Activated CD4-positive, alpha-beta T cell treated with anti-CD3 and anti-CD28 coated beads, Interleukin-2, amount 10 ng/mL, durations not matched to agents 24 days and 14 days (primary cell): ENCODE measurements around the gene SLC34A1. TPM values are rescaled to one million over a fixed set of nuclear protein-coding genes. Genes with fewer than 3 reads are reported as not detected.
"Not testable (repeated sequence)": the region's sequence is repeated elsewhere in the genome, so short reads cannot be mapped to it uniquely, and the experiment has no call there.

ENCODE experiments used
- DNase-seq: peaks from one replicate; pipeline ENCODE4 v3.0.0; 2022
- H3K27ac Mint-ChIP-seq: one replicate; pipeline ENCODE4 v1.8.0; 2022; ENCODE audit warnings: mild to moderate bottlenecking, mixed read lengths
- H3K27me3 Mint-ChIP-seq: one replicate; pipeline ENCODE4 v1.8.0; 2022; ENCODE audit warnings: mixed read lengths
- H3K36me3 Mint-ChIP-seq: one replicate; pipeline ENCODE4 v1.8.0; 2022; ENCODE audit warnings: low read depth, mild to moderate bottlenecking, mixed read lengths
- H3K4me1 Mint-ChIP-seq: one replicate; pipeline ENCODE4 v1.8.0; 2021; ENCODE audit warnings: mixed read lengths
- H3K4me3 Mint-ChIP-seq: one replicate; pipeline ENCODE4 v1.8.0; 2022; ENCODE audit warnings: mild to moderate bottlenecking, moderate library complexity, mixed read lengths
- H3K9me3 Mint-ChIP-seq: one replicate; pipeline ENCODE4 v1.8.0; 2021; ENCODE audit warnings: mixed read lengths
- intact Hi-C: fragments of 100-400 bp; cut with micrococcal nuclease; formaldehyde crosslinking; loops from one replicate; pipeline ENCODE4 v1.15.1; 2023
- total RNA-seq: library from RNA; stranded (reverse); gene quantifications from 2 replicates; pipeline ENCODE4 v1.2.3, GENCODE V29; 2022

Gene SLC34A1
- total RNA-seq, 1 donor from 2014 or later: not detected

DNA sequence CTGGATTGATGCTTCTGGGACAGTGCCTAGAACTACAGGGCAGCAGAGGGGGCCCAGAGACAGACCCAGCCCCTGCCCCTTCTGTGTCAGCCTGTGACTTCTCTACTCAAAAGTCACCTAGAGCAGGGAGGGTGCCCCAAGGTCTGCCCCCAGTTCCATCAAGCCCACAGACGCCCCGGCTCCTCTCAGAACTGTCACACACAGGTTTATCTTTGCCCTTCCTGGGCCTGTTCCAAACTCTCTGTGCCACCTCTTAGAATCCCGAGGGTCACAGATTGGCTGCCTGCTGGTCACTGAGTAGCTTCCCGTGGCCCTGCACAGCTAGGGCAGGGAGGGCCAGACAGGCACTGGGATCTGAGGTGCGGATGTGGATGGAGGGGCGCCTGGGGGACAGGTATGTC, 24.8 kb upstream of the SLC34A1 start:
- Mint-ChIP-seq H3K9me3 (peaks cover 3% of the 10 kb centered on the region), H3K36me3 (peaks cover 8% of the 10 kb centered on the region), H3K27ac (no peak overlapping the region), H3K4me1 (peaks cover 75% of the 10 kb centered on the region), H3K27me3 (no peaks in the 10 kb centered on the region), H3K4me3 (peak overlapping the region; percentile 84)
- no peak for DNase-seq
- intact Hi-C loops: loop anchor here (10.0 kb wide), 1 partner anchor 825 kb away; the partner anchor contains the start of gene RNF44

DNA sequence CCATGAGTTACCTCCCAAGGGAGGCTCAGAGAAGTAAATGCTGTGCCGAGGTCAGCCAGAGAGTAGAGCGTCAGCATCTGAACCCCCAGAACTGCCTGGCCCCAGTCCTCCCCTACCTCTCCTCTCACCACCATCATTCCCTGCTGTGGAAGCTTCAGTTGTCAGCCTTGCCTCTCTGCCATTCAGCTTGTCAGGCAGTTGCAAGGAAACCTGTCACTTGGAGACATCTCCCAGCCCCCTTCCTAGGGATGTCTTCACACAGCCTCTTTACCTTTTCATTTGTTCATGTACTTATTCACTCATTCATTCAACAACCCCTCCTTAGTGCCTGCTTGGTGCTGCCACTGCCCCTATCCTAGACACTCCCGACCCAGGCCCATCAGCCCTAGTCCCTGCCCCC, 24.4 kb upstream of the SLC34A1 start:
- intact Hi-C loops: loop anchor here (10.0 kb wide), 1 partner anchor 825 kb away; the partner anchor contains the start of gene RNF44
- Mint-ChIP-seq H3K4me3 (peak overlapping the region; percentile 84), H3K27me3 (no peaks in the 10 kb centered on the region), H3K27ac (no peak overlapping the region), H3K4me1 (peaks cover 75% of the 10 kb centered on the region), H3K9me3 (no peaks in the 10 kb centered on the region), H3K36me3 (peaks cover 10% of the 10 kb centered on the region)
- DNase-seq: no peak

DNA sequence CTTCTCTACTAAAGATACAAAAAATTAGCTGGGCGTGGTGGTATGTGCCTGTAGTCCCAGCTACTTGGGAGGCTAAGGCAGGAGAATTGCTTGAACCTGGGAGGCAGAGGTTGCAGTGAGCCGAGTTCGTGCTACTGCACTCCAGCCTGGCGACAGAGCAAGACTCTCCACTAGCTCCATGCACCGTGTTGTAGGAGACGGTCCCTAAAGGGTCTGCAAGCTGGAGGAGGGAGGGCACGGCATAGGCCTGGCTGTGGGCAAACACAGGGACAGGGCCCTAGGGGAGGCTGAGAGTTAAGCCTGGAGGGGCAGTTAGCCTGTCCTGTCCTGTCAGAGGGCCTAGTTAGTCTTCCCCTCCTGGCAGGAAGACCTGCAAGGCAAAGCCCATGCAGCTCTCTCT, 23.5 kb upstream of the SLC34A1 start:
- H3K4me3 Mint-ChIP-seq, H3K9me3 Mint-ChIP-seq, H3K27me3 Mint-ChIP-seq, DNase-seq, H3K27ac Mint-ChIP-seq, intact Hi-C loops: not testable (repeated sequence)
- H3K4me1 Mint-ChIP-seq: peaks cover 74% of the 10 kb centered on the region
- H3K36me3 Mint-ChIP-seq: peaks cover 12% of the 10 kb centered on the region

DNA sequence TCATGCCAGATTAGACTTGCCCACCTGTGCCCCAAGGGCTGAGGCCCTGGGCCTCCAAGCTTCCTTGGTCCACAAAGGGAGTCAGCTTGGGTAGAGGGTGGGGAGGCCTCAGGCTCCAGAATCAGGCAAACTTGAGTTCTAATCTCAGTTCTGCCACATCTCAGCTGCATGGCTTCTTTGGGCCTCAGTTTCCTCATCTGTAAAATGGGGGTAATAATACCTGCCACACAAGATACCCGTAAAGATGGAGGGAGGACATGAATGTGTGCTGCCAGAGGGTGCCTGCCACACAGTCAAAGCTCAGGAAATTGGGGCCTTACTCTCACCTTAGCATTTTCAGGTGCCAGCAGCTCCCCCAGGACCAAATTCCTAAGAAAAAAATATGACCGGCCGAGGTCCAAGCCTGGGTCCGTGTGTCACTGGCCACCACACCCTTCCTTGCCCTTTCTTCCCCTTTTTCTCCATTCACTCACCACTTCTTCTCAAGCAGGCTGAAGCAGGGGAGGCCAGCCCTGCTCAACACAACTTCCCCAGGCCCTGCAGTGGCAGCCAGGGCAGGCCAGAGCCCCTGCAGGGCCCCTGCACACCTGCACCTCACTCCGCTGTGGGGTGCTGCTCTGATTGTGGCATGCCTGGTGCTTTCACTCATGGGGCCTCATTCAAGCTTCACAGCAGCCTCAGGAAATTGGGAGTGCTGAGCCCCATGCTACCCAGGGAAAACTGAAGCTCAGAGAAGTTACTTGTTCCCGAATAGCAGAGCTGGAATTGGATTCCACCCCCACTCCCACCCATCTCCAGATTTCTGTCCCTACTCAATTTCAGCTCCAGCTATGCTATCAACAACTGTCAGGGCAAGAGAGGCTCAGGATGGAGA, 22.6 kb upstream of the SLC34A1 start:
- peak overlapping the region; percentile 72 for H3K27ac Mint-ChIP-seq
- no peak for DNase-seq
- H3K4me3 Mint-ChIP-seq: peak overlapping the region; percentile 81
- H3K9me3 Mint-ChIP-seq: no peaks in the 10 kb centered on the region
- intact Hi-C loops: no loop called here
- no peaks in the 10 kb centered on the region for H3K27me3 Mint-ChIP-seq
- peaks cover 70% of the 10 kb centered on the region for H3K4me1 Mint-ChIP-seq
- peaks cover 16% of the 10 kb centered on the region for H3K36me3 Mint-ChIP-seq

DNA sequence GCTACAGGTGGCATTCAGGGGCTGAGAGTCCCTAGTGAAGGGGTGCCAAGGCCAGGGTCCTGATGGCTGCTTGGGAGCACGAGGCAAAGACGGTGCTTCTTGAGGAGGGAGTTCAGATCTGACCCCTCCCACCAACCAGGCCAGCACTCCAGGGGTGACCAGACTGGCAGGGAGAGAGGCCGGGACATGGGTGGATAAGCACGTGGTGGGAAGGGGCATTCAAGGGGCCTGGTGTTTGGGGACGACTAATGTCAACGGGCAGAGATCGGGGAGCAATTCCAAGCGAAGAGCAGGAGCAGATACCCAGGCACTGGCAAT, 22.0 kb upstream of the SLC34A1 start:
- no peak for DNase-seq
- Mint-ChIP-seq H3K36me3 (peaks cover 17% of the 10 kb centered on the region), H3K4me3 (peak overlapping the region; percentile 81), H3K27me3 (no peaks in the 10 kb centered on the region), H3K27ac (peak overlapping the region; percentile 72), H3K4me1 (peaks cover 64% of the 10 kb centered on the region), H3K9me3 (no peaks in the 10 kb centered on the region)
- intact Hi-C loops: no loop called here

DNA sequence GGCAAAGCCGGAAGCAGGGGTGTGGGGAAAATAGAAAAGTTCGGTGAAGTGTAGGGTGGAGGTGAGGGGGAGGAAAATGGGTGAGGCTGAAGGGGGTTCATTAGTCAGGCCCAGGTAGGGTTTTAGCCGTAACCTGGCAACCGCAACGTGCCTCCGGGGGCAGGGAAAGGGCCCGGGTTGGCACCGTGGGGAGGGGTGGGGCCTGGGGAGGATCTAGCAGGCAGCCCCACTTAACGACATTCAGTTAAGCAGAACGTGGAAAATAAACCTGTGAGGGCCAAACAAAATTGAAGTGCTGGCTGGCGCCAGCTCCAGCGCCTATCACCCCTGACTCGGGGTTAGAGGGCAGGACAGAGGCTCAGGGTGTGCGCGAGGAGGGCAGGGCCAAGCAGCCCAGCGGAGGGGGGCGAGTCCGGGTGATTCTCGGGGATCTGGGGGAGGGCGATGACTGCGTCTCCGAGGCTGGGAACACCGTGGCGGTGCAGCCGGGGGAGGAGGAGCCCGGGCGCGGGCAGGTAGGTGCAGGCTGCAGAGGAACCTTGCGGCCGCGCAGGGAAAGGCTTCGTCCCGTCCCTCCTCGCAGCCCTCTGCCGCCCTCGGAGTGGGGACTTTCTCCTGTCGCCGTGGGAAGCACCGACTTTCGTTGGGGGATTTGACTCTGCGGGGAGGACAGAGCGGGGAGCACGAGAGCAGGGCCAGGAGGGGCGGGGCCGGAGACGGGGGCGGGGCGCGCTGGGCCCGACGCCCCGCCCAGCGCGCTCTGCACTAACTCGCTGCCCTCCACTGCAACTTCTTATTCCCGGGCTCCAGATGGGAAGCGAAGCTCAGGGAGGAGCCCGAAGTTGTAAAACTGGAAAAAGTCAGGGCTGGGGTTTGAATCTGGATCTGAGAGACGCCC, 21.4 kb upstream of the SLC34A1 start:
- peak; percentile 87 for DNase-seq
- Mint-ChIP-seq H3K27me3 (no peaks in the 10 kb centered on the region), H3K4me1 (peaks cover 59% of the 10 kb centered on the region), H3K36me3 (peaks cover 14% of the 10 kb centered on the region), H3K9me3 (no peaks in the 10 kb centered on the region), H3K27ac (peak overlapping the region; percentile 72), H3K4me3 (peak overlapping the region; percentile 81)
- intact Hi-C loops: loop anchor here (1.0 kb wide), 1 partner anchor 12 kb away; the partner anchor contains the start of gene LMAN2

DNA sequence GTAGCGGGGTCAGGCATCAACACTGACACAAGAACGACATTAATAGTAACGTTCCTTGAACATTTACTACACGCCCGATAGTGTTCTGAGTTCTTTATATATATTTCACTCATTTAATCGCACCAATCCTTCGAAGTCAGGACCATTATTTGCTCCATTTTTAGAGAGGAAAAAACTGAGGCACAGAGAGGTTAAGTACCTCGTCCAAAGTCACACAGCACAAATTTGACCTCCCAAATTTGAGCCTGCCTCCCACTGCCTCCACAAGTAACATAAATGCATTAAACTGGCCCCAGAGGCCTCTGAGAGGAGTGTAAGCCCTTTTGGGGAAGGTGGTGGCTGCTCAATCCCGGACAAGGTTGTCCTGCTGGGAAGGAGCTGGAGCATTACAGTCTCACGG, 20.7 kb upstream of the SLC34A1 start:
- H3K27me3 Mint-ChIP-seq: no peaks in the 10 kb centered on the region
- H3K4me3 Mint-ChIP-seq: peak overlapping the region; percentile 81
- no peaks in the 10 kb centered on the region for H3K9me3 Mint-ChIP-seq
- intact Hi-C loops: loop anchor here (1.0 kb wide), 1 partner anchor 12 kb away; the partner anchor contains the start of gene LMAN2
- no peak for DNase-seq
- peak overlapping the region; percentile 25 for H3K27ac Mint-ChIP-seq
- H3K36me3 Mint-ChIP-seq: peaks cover 21% of the 10 kb centered on the region
- H3K4me1 Mint-ChIP-seq: peaks cover 59% of the 10 kb centered on the region

DNA sequence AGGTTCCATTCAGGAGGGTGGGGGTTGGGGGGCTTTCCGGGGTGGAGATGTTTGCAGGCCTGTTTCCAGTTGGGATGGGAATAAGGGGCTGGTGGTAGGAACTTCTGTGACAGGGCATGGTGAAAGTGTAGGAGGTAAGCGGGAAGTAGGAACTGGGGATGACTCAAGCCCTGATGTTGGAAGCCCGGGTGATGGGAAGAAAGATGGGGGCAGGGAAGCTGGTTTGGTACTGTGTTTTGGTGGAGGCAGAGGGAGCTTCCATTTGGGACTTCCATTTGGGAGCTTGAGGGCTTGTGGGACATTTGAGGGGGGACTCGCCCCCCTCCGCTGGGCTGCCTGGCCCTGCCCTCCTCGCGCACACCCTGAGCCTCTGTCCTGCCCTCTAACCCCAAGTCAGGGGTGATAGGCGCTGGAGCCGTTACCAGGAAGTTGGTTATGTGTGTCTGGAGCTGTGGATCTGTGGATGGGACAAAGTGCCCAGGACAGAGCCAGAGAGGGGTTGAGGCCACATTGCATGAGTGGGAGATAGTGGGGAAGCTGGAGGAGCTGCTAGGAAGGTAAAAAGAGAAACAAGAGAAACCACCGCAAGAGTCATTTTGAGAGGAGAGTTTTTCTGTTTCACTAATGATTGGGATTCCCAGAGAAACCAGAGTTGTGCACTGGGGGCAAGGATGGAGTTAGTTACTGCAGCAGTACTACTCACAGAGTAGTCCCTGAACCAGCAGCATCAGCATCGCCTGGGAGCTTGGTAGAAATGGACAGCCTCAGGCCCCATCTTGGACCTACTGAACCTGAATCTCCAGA, 19.9 kb upstream of the SLC34A1 start:
- no peaks in the 10 kb centered on the region for H3K9me3 Mint-ChIP-seq
- H3K27me3 Mint-ChIP-seq: no peaks in the 10 kb centered on the region
- H3K36me3 Mint-ChIP-seq: peaks cover 29% of the 10 kb centered on the region
- no peak for DNase-seq
- H3K27ac Mint-ChIP-seq: peak overlapping the region; percentile 60
- H3K4me1 Mint-ChIP-seq: peaks cover 58% of the 10 kb centered on the region
- peak overlapping the region; percentile 81 for H3K4me3 Mint-ChIP-seq
- intact Hi-C loops: loop anchor here (1.0 to 2.0 kb wide), 3 partner anchors 8 to 62 kb away; partner anchors contain the start of gene GRK6

DNA sequence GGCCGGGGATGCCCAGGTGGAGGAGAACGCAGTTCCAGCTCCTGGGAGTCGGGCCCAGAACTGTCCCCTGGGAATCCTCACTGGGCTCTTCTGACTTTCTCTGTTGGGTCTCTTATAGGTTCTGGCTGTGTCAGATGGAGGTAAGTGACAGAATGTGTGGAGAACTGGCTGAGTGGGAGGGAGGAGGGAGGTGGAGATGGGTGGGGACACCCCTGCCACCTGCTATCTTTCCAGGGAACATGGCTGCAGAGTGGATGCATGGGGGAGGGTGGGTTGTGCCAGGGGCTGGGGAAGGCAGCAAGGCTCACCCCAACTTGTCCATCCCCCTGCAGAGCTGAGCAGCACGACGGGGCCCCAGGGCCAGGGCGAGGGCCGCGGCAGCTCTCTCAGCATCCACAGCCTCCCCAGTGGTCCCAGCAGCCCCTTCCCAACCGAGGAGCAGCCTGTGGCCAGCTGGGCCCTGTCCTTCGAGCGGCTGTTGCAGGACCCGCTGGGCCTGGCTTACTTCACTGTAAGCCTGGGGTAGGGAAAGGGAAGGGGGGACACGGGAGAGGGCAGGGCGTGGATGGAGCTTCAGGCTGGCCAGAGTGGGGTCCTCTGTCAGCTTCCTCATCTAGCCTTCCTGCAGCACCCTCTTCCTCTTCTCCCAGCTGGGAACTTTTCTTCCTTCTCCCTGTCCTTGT, 18.2 kb upstream of the SLC34A1 start:
- intact Hi-C loops: loop anchor here (2.0 kb wide), 2 partner anchors 23 to 61 kb away; partner anchors contain the start of gene GRK6
- no peaks in the 10 kb centered on the region for H3K9me3 Mint-ChIP-seq
- H3K4me1 Mint-ChIP-seq: peaks cover 51% of the 10 kb centered on the region
- peaks cover 31% of the 10 kb centered on the region for H3K36me3 Mint-ChIP-seq
- H3K27ac Mint-ChIP-seq: no peak overlapping the region
- H3K27me3 Mint-ChIP-seq: no peaks in the 10 kb centered on the region
- no peak overlapping the region for H3K4me3 Mint-ChIP-seq
- no peak for DNase-seq

DNA sequence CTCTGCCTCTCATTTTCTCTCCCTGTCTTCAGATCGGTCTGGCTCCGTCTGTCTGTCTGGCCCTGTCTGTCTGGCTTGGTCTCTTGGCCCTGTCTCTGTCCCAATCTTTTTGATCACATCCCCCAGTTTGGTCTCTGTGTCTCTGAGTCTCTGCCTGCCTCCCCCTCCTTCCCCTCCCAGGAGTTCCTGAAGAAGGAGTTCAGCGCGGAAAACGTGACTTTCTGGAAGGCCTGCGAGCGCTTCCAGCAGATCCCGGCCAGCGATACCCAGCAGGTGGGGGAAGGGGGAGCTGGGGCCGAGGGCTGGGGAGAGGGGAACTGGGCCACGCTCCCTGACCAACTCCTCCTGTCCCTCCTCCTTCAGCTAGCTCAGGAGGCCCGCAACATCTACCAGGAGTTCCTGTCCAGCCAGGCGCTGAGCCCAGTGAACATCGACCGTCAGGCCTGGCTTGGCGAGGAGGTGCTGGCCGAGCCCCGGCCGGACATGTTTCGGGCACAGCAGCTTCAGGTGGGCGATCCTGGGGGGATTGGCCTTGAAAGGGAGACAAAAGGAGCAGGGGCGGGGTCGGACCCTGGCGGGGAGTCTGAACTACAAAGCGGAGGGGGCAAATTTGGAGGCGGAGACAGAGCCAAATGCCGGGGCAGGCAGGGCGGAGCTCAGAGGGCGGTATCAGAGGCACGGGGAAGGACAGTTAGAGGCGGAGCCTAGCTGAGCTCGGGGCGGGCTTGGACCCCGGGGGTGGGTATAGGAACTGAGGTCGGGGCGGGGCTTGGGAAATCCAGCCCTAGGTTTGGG, 17.5 kb upstream of the SLC34A1 start:
- H3K9me3 Mint-ChIP-seq: no peaks in the 10 kb centered on the region
- peaks cover 36% of the 10 kb centered on the region for H3K36me3 Mint-ChIP-seq
- peaks cover 52% of the 10 kb centered on the region for H3K4me1 Mint-ChIP-seq
- H3K27me3 Mint-ChIP-seq: no peaks in the 10 kb centered on the region
- H3K27ac Mint-ChIP-seq: no peak overlapping the region
- intact Hi-C loops: no loop called here
- H3K4me3 Mint-ChIP-seq: no peak overlapping the region
- no peak for DNase-seq

DNA sequence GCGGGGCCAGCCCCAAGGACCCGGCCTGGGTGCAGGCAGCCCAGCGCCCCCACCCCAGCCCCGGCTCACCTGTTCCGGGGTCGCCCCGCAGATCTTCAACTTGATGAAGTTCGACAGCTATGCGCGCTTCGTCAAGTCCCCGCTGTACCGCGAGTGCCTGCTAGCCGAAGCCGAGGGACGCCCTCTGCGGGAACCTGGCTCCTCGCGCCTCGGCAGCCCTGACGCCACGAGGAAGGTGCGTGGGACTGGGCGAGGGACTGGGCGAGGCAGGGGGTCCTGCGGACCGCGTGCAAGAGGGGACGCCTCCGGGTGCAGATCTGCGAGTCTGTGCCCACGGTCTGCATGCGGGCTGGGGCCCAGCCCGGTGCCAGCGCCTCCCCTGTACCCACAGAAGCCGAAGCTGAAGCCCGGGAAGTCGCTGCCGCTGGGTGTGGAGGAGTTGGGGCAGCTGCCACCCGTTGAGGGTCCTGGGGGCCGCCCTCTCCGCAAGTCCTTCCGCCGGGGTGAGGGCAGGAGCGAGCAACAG, 16.8 kb upstream of the SLC34A1 start:
- intact Hi-C loops: no loop called here
- Mint-ChIP-seq H3K4me1 (peaks cover 51% of the 10 kb centered on the region), H3K4me3 (no peak overlapping the region), H3K9me3 (no peaks in the 10 kb centered on the region), H3K36me3 (peaks cover 38% of the 10 kb centered on the region), H3K27ac (no peak overlapping the region), H3K27me3 (no peaks in the 10 kb centered on the region)
- no peak for DNase-seq
